ENCODE results near the gene SLF2. TPM values are rescaled to one million over a fixed set of nuclear protein-coding genes. Genes with fewer than 3 reads are reported as not detected.
"Not testable (repeated sequence)": the region's sequence is repeated elsewhere in the genome, so short reads cannot be mapped to it uniquely, and the experiment has no call there.

Gene SLF2
- total RNA-seq, 1 experiment from 2014 or later, result 23.1 TPM

DNA sequence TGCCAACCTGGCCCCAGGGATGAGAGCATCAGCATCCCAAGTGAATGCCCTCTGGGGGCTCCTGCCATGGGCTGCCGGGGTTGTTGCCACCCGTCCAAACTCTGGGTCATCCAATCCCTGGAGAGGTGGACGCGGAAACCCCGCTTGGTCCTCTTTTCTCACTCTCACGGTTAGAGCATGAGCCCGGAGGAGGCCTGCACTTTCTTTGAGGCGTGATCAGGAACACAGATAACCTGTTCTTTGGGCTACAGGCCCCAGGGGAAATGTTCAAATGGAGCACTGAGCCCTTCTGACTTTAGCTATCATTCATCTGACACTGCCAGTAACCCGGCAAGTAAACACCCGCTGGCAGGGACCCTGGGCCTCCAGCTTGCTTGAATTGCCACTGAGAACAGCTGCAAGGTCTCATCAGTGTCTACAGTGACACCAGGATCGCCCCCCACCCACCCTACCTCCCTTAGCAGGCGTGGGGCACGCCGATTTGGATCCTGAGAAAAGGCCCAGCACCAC is 29.4 kb upstream of the SLF2 start:
- no peak overlapping the region for H2AFZ ChIP-seq (ENCODE audit: low read length)
- H2BK120ac ChIP-seq (ENCODE audit: low read depth, low read length, poor library complexity, severe bottlenecking), result no peak overlapping the region
- no peaks in the 10 kb centered on the region for H3K23me2 ChIP-seq (ENCODE audit: insufficient read length, low read depth, low read length, poor library complexity, severe bottlenecking)
- Mint-ChIP-seq H3K4me1 (peaks cover under 1 to 8% of the 10 kb centered on the region in 2 experiments), H3K27ac (no peak overlapping the region), H3K4me3 (no peak overlapping the region), H3K9me3 (no peaks in the 10 kb centered on the region), H3K36me3 (ENCODE audit: insufficient read depth in 1 of 3, low read depth in 3 of 3) (no peaks in the 10 kb centered on the region), H3K27me3 (ENCODE audit: low read depth) (peaks cover 40% of the 10 kb centered on the region)
- H3K79me2 ChIP-seq (ENCODE audit: insufficient read depth, low read length), result no peaks in the 10 kb centered on the region
- H2BK5ac ChIP-seq (ENCODE audit: insufficient read length, low read length), result no peak overlapping the region
- no peaks in the 10 kb centered on the region for H3K79me1 ChIP-seq (ENCODE audit: insufficient read depth, low read depth, low read length, poor library complexity, severe bottlenecking)
- no peak overlapping the region for H2BK20ac ChIP-seq (ENCODE audit: low read depth, low read length, poor library complexity, severe bottlenecking)
- no peaks in the 10 kb centered on the region for H3K27me3 ChIP-seq (ENCODE audit: insufficient read depth, low read length)
- no peak overlapping the region for H2AK5ac ChIP-seq (ENCODE audit: insufficient read length, low read length)
- no peak overlapping the region for H3K18ac ChIP-seq (ENCODE audit: insufficient read length, low read depth, low read length)
- H3K4me2 ChIP-seq (ENCODE audit: insufficient read depth, insufficient read length, low read length), result no peak overlapping the region
- H4K20me1 ChIP-seq (ENCODE audit: control insufficient read depth, insufficient read depth, insufficient read length), result no peaks in the 10 kb centered on the region
- WGBS (ENCODE audit: extremely low coverage, insufficient read length, low lambda C conversion rate), result no CpG with 5 or more reads among the region's 14 CpGs
- no peak overlapping the region for H3K4ac ChIP-seq (ENCODE audit: low read depth, low read length)
- H4K8ac ChIP-seq (replicated peaks; ENCODE audit: insufficient read length, low read depth, low read length), result no peak overlapping the region
- no peak overlapping the region for H3K14ac ChIP-seq (ENCODE audit: insufficient read depth, low read length)
- H3T11ph ChIP-seq (ENCODE audit: low read length), result no peak overlapping the region
- no peak overlapping the region for H2BK12ac ChIP-seq (ENCODE audit: insufficient read length, low read depth, low read length)
- no peak overlapping the region for H3K23ac ChIP-seq (ENCODE audit: insufficient read length, low read depth, low read length)
- H2BK15ac ChIP-seq (ENCODE audit: low read depth, low read length), result no peak overlapping the region
- no peaks in the 10 kb centered on the region for H3K4me1 ChIP-seq (ENCODE audit: insufficient read depth, low read length)
- H3K56ac ChIP-seq (ENCODE audit: insufficient read length, low read depth, low read length), result no peak overlapping the region
- H4K91ac ChIP-seq (ENCODE audit: insufficient read length, low read depth, low read length), result no peak overlapping the region
- H3K9me3 ChIP-seq (ENCODE audit: control insufficient read depth, low read depth, low read length), result no peaks in the 10 kb centered on the region
- no peak for DNase-seq
- TF ChIP-seq, protein P1, sequence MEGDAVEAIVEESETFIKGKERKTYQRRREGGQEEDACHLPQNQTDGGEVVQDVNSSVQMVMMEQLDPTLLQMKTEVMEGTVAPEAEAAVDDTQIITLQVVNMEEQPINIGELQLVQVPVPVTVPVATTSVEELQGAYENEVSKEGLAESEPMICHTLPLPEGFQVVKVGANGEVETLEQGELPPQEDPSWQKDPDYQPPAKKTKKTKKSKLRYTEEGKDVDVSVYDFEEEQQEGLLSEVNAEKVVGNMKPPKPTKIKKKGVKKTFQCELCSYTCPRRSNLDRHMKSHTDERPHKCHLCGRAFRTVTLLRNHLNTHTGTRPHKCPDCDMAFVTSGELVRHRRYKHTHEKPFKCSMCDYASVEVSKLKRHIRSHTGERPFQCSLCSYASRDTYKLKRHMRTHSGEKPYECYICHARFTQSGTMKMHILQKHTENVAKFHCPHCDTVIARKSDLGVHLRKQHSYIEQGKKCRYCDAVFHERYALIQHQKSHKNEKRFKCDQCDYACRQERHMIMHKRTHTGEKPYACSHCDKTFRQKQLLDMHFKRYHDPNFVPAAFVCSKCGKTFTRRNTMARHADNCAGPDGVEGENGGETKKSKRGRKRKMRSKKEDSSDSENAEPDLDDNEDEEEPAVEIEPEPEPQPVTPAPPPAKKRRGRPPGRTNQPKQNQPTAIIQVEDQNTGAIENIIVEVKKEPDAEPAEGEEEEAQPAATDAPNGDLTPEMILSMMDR (conservative IDR thresholded peaks at IDR 0.05), result no peak
- no peak overlapping the region for H3K9ac ChIP-seq (ENCODE audit: extremely low read depth, insufficient read length, low read length)
- H3K27ac ChIP-seq (ENCODE audit: insufficient read length, low read depth, low read length), result no peak overlapping the region
- no peak overlapping the region for H4K5ac ChIP-seq (ENCODE audit: insufficient read length, low read depth, low read length)

- not testable (repeated sequence) for H3K27me3 ChIP-seq (ENCODE audit: insufficient read depth, low read length); H4K5ac ChIP-seq (ENCODE audit: insufficient read length, low read depth, low read length); H4K8ac ChIP-seq (replicated peaks; ENCODE audit: insufficient read length, low read depth, low read length); H2BK12ac ChIP-seq (ENCODE audit: insufficient read length, low read depth, low read length); H3K27ac ChIP-seq (ENCODE audit: insufficient read length, low read depth, low read length); H3K79me1 ChIP-seq (ENCODE audit: insufficient read depth, low read depth, low read length, poor library complexity, severe bottlenecking); H3T11ph ChIP-seq (ENCODE audit: low read length); DNase-seq; H4K20me1 ChIP-seq (ENCODE audit: control insufficient read depth, insufficient read depth, insufficient read length); H3K4me1 ChIP-seq (ENCODE audit: insufficient read depth, low read length); H4K91ac ChIP-seq (ENCODE audit: insufficient read length, low read depth, low read length); H3K23ac ChIP-seq (ENCODE audit: insufficient read length, low read depth, low read length); H2AFZ ChIP-seq (ENCODE audit: low read length); H3K4me2 ChIP-seq (ENCODE audit: insufficient read depth, insufficient read length, low read length); H3K14ac ChIP-seq (ENCODE audit: insufficient read depth, low read length); H3K27ac Mint-ChIP-seq; H3K9me3 Mint-ChIP-seq; H3K23me2 ChIP-seq (ENCODE audit: insufficient read length, low read depth, low read length, poor library complexity, severe bottlenecking); H3K36me3 Mint-ChIP-seq (ENCODE audit: insufficient read depth in 1 of 3, low read depth in 3 of 3); H2BK5ac ChIP-seq (ENCODE audit: insufficient read length, low read length); H2BK15ac ChIP-seq (ENCODE audit: low read depth, low read length); H2BK120ac ChIP-seq (ENCODE audit: low read depth, low read length, poor library complexity, severe bottlenecking); H3K18ac ChIP-seq (ENCODE audit: insufficient read length, low read depth, low read length); H3K4me3 Mint-ChIP-seq; H3K79me2 ChIP-seq (ENCODE audit: insufficient read depth, low read length); H2AK5ac ChIP-seq (ENCODE audit: insufficient read length, low read length); H3K4ac ChIP-seq (ENCODE audit: low read depth, low read length); H3K9ac ChIP-seq (ENCODE audit: extremely low read depth, insufficient read length, low read length); H3K56ac ChIP-seq (ENCODE audit: insufficient read length, low read depth, low read length); H3K9me3 ChIP-seq (ENCODE audit: control insufficient read depth, low read depth, low read length); H2BK20ac ChIP-seq (ENCODE audit: low read depth, low read length, poor library complexity, severe bottlenecking)
- Mint-ChIP-seq H3K4me1 (peaks cover 12 to 18% of the 10 kb centered on the region in 2 experiments), H3K27me3 (ENCODE audit: low read depth) (peaks cover 38% of the 10 kb centered on the region)
- no CpG with 5 or more reads among the region's 13 CpGs for WGBS (ENCODE audit: extremely low coverage, insufficient read length, low lambda C conversion rate)
Observed at GRCh38 chr10:100885611-100886010, 27.2 kb upstream of the SLF2 start.

Measured in H9 (cell line).